ENCODE data around the gene TRPM5.

DNA sequence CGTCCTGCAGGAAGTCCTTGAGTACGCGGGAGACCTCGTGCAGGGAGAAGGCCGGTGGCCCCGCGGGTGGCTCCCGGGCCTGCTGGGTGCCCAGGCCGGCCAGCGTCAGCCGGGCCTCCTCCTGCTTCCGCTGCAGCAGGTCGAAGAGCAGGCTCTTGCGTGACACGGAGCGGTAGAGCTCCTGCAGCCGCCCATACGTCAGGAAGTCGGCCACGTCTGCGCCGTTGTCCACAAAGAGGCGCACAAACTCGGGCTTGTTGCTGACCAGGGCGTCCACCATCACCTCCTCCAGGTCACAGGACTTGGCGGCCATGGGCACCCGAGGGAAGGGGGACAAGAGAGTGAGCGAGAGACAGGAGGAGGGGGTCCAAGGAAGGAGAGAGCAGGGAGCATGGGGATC lies 29.1 kb downstream of the TRPM5 start:
- TF ChIP-seq, protein P1, sequence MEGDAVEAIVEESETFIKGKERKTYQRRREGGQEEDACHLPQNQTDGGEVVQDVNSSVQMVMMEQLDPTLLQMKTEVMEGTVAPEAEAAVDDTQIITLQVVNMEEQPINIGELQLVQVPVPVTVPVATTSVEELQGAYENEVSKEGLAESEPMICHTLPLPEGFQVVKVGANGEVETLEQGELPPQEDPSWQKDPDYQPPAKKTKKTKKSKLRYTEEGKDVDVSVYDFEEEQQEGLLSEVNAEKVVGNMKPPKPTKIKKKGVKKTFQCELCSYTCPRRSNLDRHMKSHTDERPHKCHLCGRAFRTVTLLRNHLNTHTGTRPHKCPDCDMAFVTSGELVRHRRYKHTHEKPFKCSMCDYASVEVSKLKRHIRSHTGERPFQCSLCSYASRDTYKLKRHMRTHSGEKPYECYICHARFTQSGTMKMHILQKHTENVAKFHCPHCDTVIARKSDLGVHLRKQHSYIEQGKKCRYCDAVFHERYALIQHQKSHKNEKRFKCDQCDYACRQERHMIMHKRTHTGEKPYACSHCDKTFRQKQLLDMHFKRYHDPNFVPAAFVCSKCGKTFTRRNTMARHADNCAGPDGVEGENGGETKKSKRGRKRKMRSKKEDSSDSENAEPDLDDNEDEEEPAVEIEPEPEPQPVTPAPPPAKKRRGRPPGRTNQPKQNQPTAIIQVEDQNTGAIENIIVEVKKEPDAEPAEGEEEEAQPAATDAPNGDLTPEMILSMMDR (IDR thresholded peaks at IDR 0.05), result no peak
- no peak for TF ChIP-seq POLR2A (IDR thresholded peaks at IDR 0.05)

All from heart left ventricle (tissue), 13 donors.